ENCODE measurements around the gene CH25H. TPM values are rescaled to one million over a fixed set of nuclear protein-coding genes. Genes with fewer than 3 reads are reported as not detected.

CH25H gene
- total RNA-seq, 1 experiment from 2014 or later = 1.0 TPM

DNA sequence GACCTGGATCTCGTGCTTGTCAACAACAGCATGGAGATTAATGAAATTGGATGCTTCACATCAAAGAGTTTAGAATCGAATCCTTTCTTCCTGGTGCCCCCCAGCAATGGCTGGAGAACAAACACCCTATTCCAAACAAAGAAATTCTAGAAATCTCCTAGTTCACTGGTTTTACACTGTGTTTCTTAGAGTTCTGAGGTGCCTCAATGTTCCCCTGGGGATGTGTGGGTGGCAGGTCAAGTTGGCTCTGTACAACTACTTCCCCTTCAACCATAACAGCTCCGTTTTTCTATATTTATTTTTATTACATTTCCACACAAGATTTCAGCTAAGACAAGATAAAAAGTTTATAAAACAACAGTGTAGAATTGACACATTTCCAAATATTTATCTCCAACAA lies 22.5 kb downstream of the CH25H start:
- H2BK5ac ChIP-seq (ENCODE audit: insufficient read length, low read length) = no peak overlapping the region
- no peak overlapping the region for H3K23ac ChIP-seq (ENCODE audit: insufficient read length, low read depth, low read length)
- no peaks in the 10 kb centered on the region for H3K79me2 ChIP-seq (ENCODE audit: insufficient read depth, low read length)
- Mint-ChIP-seq H3K36me3 (ENCODE audit: insufficient read depth in 1 of 3, low read depth in 3 of 3) (no peaks in the 10 kb centered on the region), H3K4me1 (peaks cover 4 to 6% of the 10 kb centered on the region in 2 experiments; a peak in 2 of 4 replicates), H3K27ac (no peak overlapping the region), H3K9me3 (no peaks in the 10 kb centered on the region; a peak in 1 of 5 replicates), H3K4me3 (no peak overlapping the region), H3K27me3 (ENCODE audit: low read depth) (no peaks in the 10 kb centered on the region)
- no peaks in the 10 kb centered on the region for H3K9me3 ChIP-seq (ENCODE audit: control insufficient read depth, low read depth, low read length)
- no peaks in the 10 kb centered on the region for H3K27me3 ChIP-seq (ENCODE audit: insufficient read depth, low read length)
- no peak overlapping the region for H3K4ac ChIP-seq (ENCODE audit: low read depth, low read length)
- H4K5ac ChIP-seq (ENCODE audit: insufficient read length, low read depth, low read length) = no peak overlapping the region
- H3K79me1 ChIP-seq (ENCODE audit: insufficient read depth, low read depth, low read length, poor library complexity, severe bottlenecking) = no peaks in the 10 kb centered on the region
- no peak overlapping the region for H3T11ph ChIP-seq (ENCODE audit: low read length)
- no peak overlapping the region for H2BK12ac ChIP-seq (ENCODE audit: insufficient read length, low read depth, low read length)
- TF ChIP-seq, protein P1, sequence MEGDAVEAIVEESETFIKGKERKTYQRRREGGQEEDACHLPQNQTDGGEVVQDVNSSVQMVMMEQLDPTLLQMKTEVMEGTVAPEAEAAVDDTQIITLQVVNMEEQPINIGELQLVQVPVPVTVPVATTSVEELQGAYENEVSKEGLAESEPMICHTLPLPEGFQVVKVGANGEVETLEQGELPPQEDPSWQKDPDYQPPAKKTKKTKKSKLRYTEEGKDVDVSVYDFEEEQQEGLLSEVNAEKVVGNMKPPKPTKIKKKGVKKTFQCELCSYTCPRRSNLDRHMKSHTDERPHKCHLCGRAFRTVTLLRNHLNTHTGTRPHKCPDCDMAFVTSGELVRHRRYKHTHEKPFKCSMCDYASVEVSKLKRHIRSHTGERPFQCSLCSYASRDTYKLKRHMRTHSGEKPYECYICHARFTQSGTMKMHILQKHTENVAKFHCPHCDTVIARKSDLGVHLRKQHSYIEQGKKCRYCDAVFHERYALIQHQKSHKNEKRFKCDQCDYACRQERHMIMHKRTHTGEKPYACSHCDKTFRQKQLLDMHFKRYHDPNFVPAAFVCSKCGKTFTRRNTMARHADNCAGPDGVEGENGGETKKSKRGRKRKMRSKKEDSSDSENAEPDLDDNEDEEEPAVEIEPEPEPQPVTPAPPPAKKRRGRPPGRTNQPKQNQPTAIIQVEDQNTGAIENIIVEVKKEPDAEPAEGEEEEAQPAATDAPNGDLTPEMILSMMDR (conservative IDR thresholded peaks at IDR 0.05) = no peak
- no peak overlapping the region for H3K56ac ChIP-seq (ENCODE audit: insufficient read length, low read depth, low read length)
- H3K4me1 ChIP-seq (ENCODE audit: insufficient read depth, low read length) = peaks cover 2% of the 10 kb centered on the region; the same call in 1 of the 2 replicates
- H3K23me2 ChIP-seq (ENCODE audit: insufficient read length, low read depth, low read length, poor library complexity, severe bottlenecking) = no peaks in the 10 kb centered on the region
- no peak overlapping the region for H2BK120ac ChIP-seq (ENCODE audit: low read depth, low read length, poor library complexity, severe bottlenecking)
- no peak for DNase-seq
- no peak overlapping the region for H2BK15ac ChIP-seq (ENCODE audit: low read depth, low read length)
- no peak overlapping the region for H2BK20ac ChIP-seq (ENCODE audit: low read depth, low read length, poor library complexity, severe bottlenecking)
- H4K8ac ChIP-seq (replicated peaks; ENCODE audit: insufficient read length, low read depth, low read length) = no peak overlapping the region
- no peak overlapping the region for H4K91ac ChIP-seq (ENCODE audit: insufficient read length, low read depth, low read length)
- WGBS (ENCODE audit: extremely low coverage, insufficient read length, low lambda C conversion rate) = no CpG with 5 or more reads among the region's 3 CpGs
- H4K20me1 ChIP-seq (ENCODE audit: control insufficient read depth, insufficient read depth, insufficient read length) = no peaks in the 10 kb centered on the region
- H2AK5ac ChIP-seq (ENCODE audit: insufficient read length, low read length) = no peak overlapping the region
- no peak overlapping the region for H2AFZ ChIP-seq (ENCODE audit: low read length)
- H3K9ac ChIP-seq (ENCODE audit: extremely low read depth, insufficient read length, low read length) = no peak overlapping the region
- no peak overlapping the region for H3K14ac ChIP-seq (ENCODE audit: insufficient read depth, low read length)
- H3K27ac ChIP-seq (ENCODE audit: insufficient read length, low read depth, low read length) = no peak overlapping the region
- H3K18ac ChIP-seq (ENCODE audit: insufficient read length, low read depth, low read length) = no peak overlapping the region
- H3K4me2 ChIP-seq (ENCODE audit: insufficient read depth, insufficient read length, low read length) = no peak overlapping the region

Data from H9 (cell line).